T-helper 2 cell (primary cell): Measurements from ENCODE around the gene RAB11FIP4.

Source experiments
- DNase-seq, 5 experiments: peaks; one replicate each; pipeline versions ENCODE4 v3.0.0 to v3.0.0-alpha.2; 2012 to 2022

RAB11FIP4 gene

GRCh38 chr17:31411707-31412285 lies 20.3 kb downstream of the RAB11FIP4 start:
- DNase-seq = no peak

GRCh38 chr17:31412511-31412910 lies 21.0 kb downstream of the RAB11FIP4 start:
- no peak for DNase-seq

GRCh38 chr17:31413081-31413799 lies 21.8 kb downstream of the RAB11FIP4 start:
- no peak for DNase-seq

- no peak for DNase-seq
Observed at GRCh38 chr17:31413874-31414549, 22.5 kb downstream of the RAB11FIP4 start.

GRCh38 chr17:31414550-31414918 lies 23.1 kb downstream of the RAB11FIP4 start:
- no peak for DNase-seq

GRCh38 chr17:31415004-31415454 lies 23.6 kb downstream of the RAB11FIP4 start:
- no peak for DNase-seq

- DNase-seq = no peak
Observed at GRCh38 chr17:31415640-31416502, 24.4 kb downstream of the RAB11FIP4 start.

- no peak for DNase-seq
Observed at GRCh38 chr17:31416503-31416923, 25.0 kb downstream of the RAB11FIP4 start.

GRCh38 chr17:31417051-31417792 lies 25.7 kb downstream of the RAB11FIP4 start:
- DNase-seq = no peak

GRCh38 chr17:31418773-31419350 lies 27.4 kb downstream of the RAB11FIP4 start:
- no peak for DNase-seq

GRCh38 chr17:31422443-31422842 lies 31.0 kb downstream of the RAB11FIP4 start:
- no peak for DNase-seq

- DNase-seq = no peak
Observed at GRCh38 chr17:31424944-31425281, 33.4 kb downstream of the RAB11FIP4 start.

- no peak for DNase-seq
Observed at GRCh38 chr17:31425282-31426040, 34.0 kb downstream of the RAB11FIP4 start.

- DNase-seq = no peak
Observed at GRCh38 chr17:31427684-31428083, 36.2 kb downstream of the RAB11FIP4 start.

- no peak for DNase-seq
Observed at GRCh38 chr17:31428111-31428510, 36.6 kb downstream of the RAB11FIP4 start.

GRCh38 chr17:31428512-31428911 lies 37.0 kb downstream of the RAB11FIP4 start:
- DNase-seq = no peak

- no peak for DNase-seq
Observed at GRCh38 chr17:31431098-31431851, 39.8 kb downstream of the RAB11FIP4 start.

GRCh38 chr17:31431852-31432658 lies 40.6 kb downstream of the RAB11FIP4 start:
- no peak for DNase-seq

- DNase-seq = peak in 3 of 5 experiments; percentile 22 to 85 (median 50)
Observed at GRCh38 chr17:31433091-31433790, 41.8 kb downstream of the RAB11FIP4 start.
